ENCODE data around the gene COL27A1.
"Not testable (repeated sequence)": the region's sequence is repeated elsewhere in the genome, so short reads cannot be mapped to it uniquely, and the experiment has no call there.

Gene COL27A1

GRCh38 chr9:114180696-114181606, 25.6 kb downstream of the COL27A1 start:
- DNase-seq (ENCODE audit: extremely low read depth in 1 of 2, low read depth in 1 of 2) = no peak

- no peak for DNase-seq (ENCODE audit: extremely low read depth in 1 of 2, low read depth in 1 of 2)
Measured at GRCh38 chr9:114181607-114182409, 26.5 kb downstream of the COL27A1 start.

GRCh38 chr9:114183006-114183405, 27.7 kb downstream of the COL27A1 start:
- DNase-seq (ENCODE audit: extremely low read depth in 1 of 2, low read depth in 1 of 2) = no peak

- DNase-seq (ENCODE audit: extremely low read depth in 1 of 2, low read depth in 1 of 2) = no peak
Measured at GRCh38 chr9:114184071-114184470, 28.7 kb downstream of the COL27A1 start.

- DNase-seq (ENCODE audit: extremely low read depth in 1 of 2, low read depth in 1 of 2) = no peak
Measured at GRCh38 chr9:114184866-114185265, 29.5 kb downstream of the COL27A1 start.

GRCh38 chr9:114185570-114186490, 30.5 kb downstream of the COL27A1 start:
- no peak for DNase-seq (ENCODE audit: extremely low read depth in 1 of 2, low read depth in 1 of 2)

GRCh38 chr9:114186605-114187289, 31.4 kb downstream of the COL27A1 start:
- no peak for DNase-seq (ENCODE audit: extremely low read depth in 1 of 2, low read depth in 1 of 2)

- no peak for DNase-seq (ENCODE audit: extremely low read depth in 1 of 2, low read depth in 1 of 2)
Measured at GRCh38 chr9:114187827-114188226, 32.5 kb downstream of the COL27A1 start.

- DNase-seq (ENCODE audit: extremely low read depth in 1 of 2, low read depth in 1 of 2) = no peak
Measured at GRCh38 chr9:114189823-114190562, 34.7 kb downstream of the COL27A1 start.

- DNase-seq (ENCODE audit: extremely low read depth in 1 of 2, low read depth in 1 of 2) = no peak
Measured at GRCh38 chr9:114190563-114190905, 35.2 kb downstream of the COL27A1 start.

GRCh38 chr9:114191402-114191801, 36.1 kb downstream of the COL27A1 start:
- DNase-seq (ENCODE audit: extremely low read depth in 1 of 2, low read depth in 1 of 2) = not testable (repeated sequence)

- no peak for DNase-seq (ENCODE audit: extremely low read depth in 1 of 2, low read depth in 1 of 2)
Measured at GRCh38 chr9:114192539-114192938, 37.2 kb downstream of the COL27A1 start.

GRCh38 chr9:114193090-114193489, 37.8 kb downstream of the COL27A1 start:
- DNase-seq (ENCODE audit: extremely low read depth in 1 of 2, low read depth in 1 of 2) = no peak

- no peak for DNase-seq (ENCODE audit: extremely low read depth in 1 of 2, low read depth in 1 of 2)
Measured at GRCh38 chr9:114196117-114196516, 40.8 kb downstream of the COL27A1 start.

GRCh38 chr9:114196979-114197622, 41.8 kb downstream of the COL27A1 start:
- DNase-seq (ENCODE audit: extremely low read depth in 1 of 2, low read depth in 1 of 2) = no peak

GRCh38 chr9:114198249-114199040, 43.1 kb downstream of the COL27A1 start:
- DNase-seq (ENCODE audit: extremely low read depth in 1 of 2, low read depth in 1 of 2) = no peak

- no peak for DNase-seq (ENCODE audit: extremely low read depth in 1 of 2, low read depth in 1 of 2)
Measured at GRCh38 chr9:114200721-114201300, 45.5 kb downstream of the COL27A1 start.

GRCh38 chr9:114202396-114202795, 47.1 kb downstream of the COL27A1 start:
- DNase-seq (ENCODE audit: extremely low read depth in 1 of 2, low read depth in 1 of 2) = no peak

Measured in activated CD8-positive, alpha-beta memory T cell treated with anti-CD3 and anti-CD28 coated beads for 1 hour (primary cell).